Lower leg skin (tissue), 4 donors: Measurements from ENCODE around the gene GAST. TPM values are rescaled to one million over a fixed set of nuclear protein-coding genes. Genes with fewer than 3 reads are reported as not detected.

Source experiments
- DNase-seq, 2 donors: peaks; one replicate each; pipeline ENCODE4 v3.0.0-alpha.2; 2019; ENCODE audit warnings: low spot score in 2 of 2
- H3K4me3 ChIP-seq: fragments of 200-600 bp; sonication (generic); 2 replicates; pipeline ENCODE4 v1.5.1; 2017; ENCODE audit warnings: mild to moderate bottlenecking, low read depth; ENCODE audit not compliant: poor library complexity, severe bottlenecking
- CTCF ChIP-seq, 3 donors: fragments of 450-650 bp; IDR thresholded peaks; one replicate each; pipeline ENCODE4 v1.5.1; 2016; ENCODE audit warnings: antibody characterized with exemption in 3 of 3, mild to moderate bottlenecking in 3 of 3, moderate library complexity in 2 of 3
- POLR2A ChIP-seq, 2 donors: fragments of 450-650 bp; IDR thresholded peaks; one replicate each; pipeline ENCODE4 v1.6.1; 2016 to 2017; ENCODE audit warnings: antibody characterized with exemption in 2 of 2, mild to moderate bottlenecking in 1 of 2, moderate library complexity in 1 of 2
- WGBS, 2 donors: methylation state at CpG; one replicate each; pipeline ENCODE4 v1.1.5; 2018; 5-methylcytosine and 5-hydroxymethylcytosine counted together
- intact Hi-C: fragments of 100-400 bp; cut with DNase I; formaldehyde crosslinking; loops from one replicate; pipeline ENCODE4 v1.15.0; 2023; ENCODE audit warnings: low total_unique reads
- total RNA-seq, 4 donors: library from RNA; depleted of rRNA; stranded (reverse); fragments of >200 nt; gene quantifications; one replicate each; pipeline ENCODE4 v1.1.0, GENCODE V29; 2016

GAST gene
- total RNA-seq, 4 donors from 2014 or later = not detected

- no peak overlapping the region for H3K4me3 ChIP-seq
- WGBS, 2 donors = 17 to 19% methylated on average over 35 to 37 of the region's 40 CpGs
- TF ChIP-seq POLR2A (IDR thresholded peaks at IDR 0.05) = no peak
- TF ChIP-seq CTCF (IDR thresholded peaks at IDR 0.05) = no peak
- DNase-seq = no peak
- intact Hi-C loops = no loop called here
Observed at GRCh38 chr17:41733348-41734138, 21.4 kb downstream of the GAST start.

- intact Hi-C loops = no loop called here
- 0 to 1% methylated on average over 43 to 48 of the region's 77 CpGs for WGBS, 2 donors
- peak within 1 kb of the TSS; percentile 8 for H3K4me3 ChIP-seq
- TF ChIP-seq CTCF (IDR thresholded peaks at IDR 0.05) = no peak
- no peak for TF ChIP-seq POLR2A (IDR thresholded peaks at IDR 0.05)
- DNase-seq = no peak
Observed at GRCh38 chr17:41734139-41734948, 22.2 kb downstream of the GAST start, which contains the start of gene HAP1. Gene HAP1, minus strand, starts transcription at chr17:41734643. Its CDS starts 9 bp downstream, at chr17:41734634.

- no peak overlapping the region for H3K4me3 ChIP-seq
- intact Hi-C loops = no loop called here
- TF ChIP-seq POLR2A (IDR thresholded peaks at IDR 0.05) = no peak
- no peak for TF ChIP-seq CTCF (IDR thresholded peaks at IDR 0.05)
- 1 to 3% methylated on average over 14 to 17 of the region's 23 CpGs for WGBS, 2 donors
- no peak for DNase-seq
Observed at GRCh38 chr17:41734949-41735313, 22.8 kb downstream of the GAST start.

- no peak for TF ChIP-seq CTCF (IDR thresholded peaks at IDR 0.05)
- TF ChIP-seq POLR2A (IDR thresholded peaks at IDR 0.05) = no peak
- H3K4me3 ChIP-seq = no peak overlapping the region
- intact Hi-C loops = loop anchor here (2.0 kb wide), 1 partner anchor 67 kb away; no protein-coding TSS in a partner anchor
- no peak for DNase-seq
- 90 to 95% methylated on average over 4 of the region's 4 CpGs for WGBS, 2 donors
Observed at GRCh38 chr17:41735744-41736143, 23.6 kb downstream of the GAST start.

- DNase-seq = no peak
- no peak overlapping the region for H3K4me3 ChIP-seq
- intact Hi-C loops = loop anchor here (2.0 kb wide), 1 partner anchor 66 kb away; no protein-coding TSS in a partner anchor
- 53 to 65% methylated on average over 17 of the region's 17 CpGs for WGBS, 2 donors
- TF ChIP-seq CTCF (IDR thresholded peaks at IDR 0.05) (no peak), POLR2A (IDR thresholded peaks at IDR 0.05) (no peak)
Observed at GRCh38 chr17:41736983-41737679, 25.0 kb downstream of the GAST start.
